ENCODE measurements around the gene ZFYVE21.

The ZFYVE21 gene

GRCh38 chr14:103705504-103706284 lies 9.9 kb upstream of the ZFYVE21 start:
- no peak overlapping the region for H3K4me3 ChIP-seq (ENCODE audit: control insufficient read depth, low read depth, low read length)
- no peak for TF ChIP-seq CTCF (IDR thresholded peaks at IDR 0.05; ENCODE audit: control insufficient read depth, insufficient read depth, low read depth, low read length, missing control alignments)
- DNase-seq (ENCODE audit: low read depth), result no peak

- DNase-seq (ENCODE audit: low read depth), result no peak
- H3K4me3 ChIP-seq (ENCODE audit: control insufficient read depth, low read depth, low read length), result no peak overlapping the region
- TF ChIP-seq CTCF (IDR thresholded peaks at IDR 0.05; ENCODE audit: control insufficient read depth, insufficient read depth, low read depth, low read length, missing control alignments), result no peak
Observed at GRCh38 chr14:103706551-103707328, 8.9 kb upstream of the ZFYVE21 start.

GRCh38 chr14:103707329-103708263 lies 8.0 kb upstream of the ZFYVE21 start:
- no peak for DNase-seq (ENCODE audit: low read depth)
- TF ChIP-seq CTCF (IDR thresholded peaks at IDR 0.05; ENCODE audit: control insufficient read depth, insufficient read depth, low read depth, low read length, missing control alignments), result no peak

GRCh38 chr14:103708750-103709187 lies 6.8 kb upstream of the ZFYVE21 start:
- DNase-seq (ENCODE audit: low read depth), result no peak
- TF ChIP-seq CTCF (IDR thresholded peaks at IDR 0.05; ENCODE audit: control insufficient read depth, insufficient read depth, low read depth, low read length, missing control alignments), result no peak
- H3K4me3 ChIP-seq (ENCODE audit: control insufficient read depth, low read depth, low read length), result no peak overlapping the region

More at GRCh38 chr14:103707329-103708263, 8.0 kb upstream of the ZFYVE21 start:
- no peak overlapping the region for H3K4me3 ChIP-seq (ENCODE audit: control insufficient read depth, low read depth, low read length)

GRCh38 chr14:103709814-103710213 lies 5.8 kb upstream of the ZFYVE21 start:
- H3K4me3 ChIP-seq (ENCODE audit: control insufficient read depth, low read depth, low read length), result no peak overlapping the region
- TF ChIP-seq CTCF (IDR thresholded peaks at IDR 0.05; ENCODE audit: control insufficient read depth, insufficient read depth, low read depth, low read length, missing control alignments), result no peak
- no peak for DNase-seq (ENCODE audit: low read depth)

- TF ChIP-seq CTCF (IDR thresholded peaks at IDR 0.05; ENCODE audit: control insufficient read depth, insufficient read depth, low read depth, low read length, missing control alignments), result no peak
- H3K4me3 ChIP-seq (ENCODE audit: control insufficient read depth, low read depth, low read length), result no peak overlapping the region
- DNase-seq (ENCODE audit: low read depth), result no peak
Observed at GRCh38 chr14:103710771-103711377, 4.7 kb upstream of the ZFYVE21 start.
